ENCODE results near the gene C5orf58.

Gene C5orf58

DNA sequence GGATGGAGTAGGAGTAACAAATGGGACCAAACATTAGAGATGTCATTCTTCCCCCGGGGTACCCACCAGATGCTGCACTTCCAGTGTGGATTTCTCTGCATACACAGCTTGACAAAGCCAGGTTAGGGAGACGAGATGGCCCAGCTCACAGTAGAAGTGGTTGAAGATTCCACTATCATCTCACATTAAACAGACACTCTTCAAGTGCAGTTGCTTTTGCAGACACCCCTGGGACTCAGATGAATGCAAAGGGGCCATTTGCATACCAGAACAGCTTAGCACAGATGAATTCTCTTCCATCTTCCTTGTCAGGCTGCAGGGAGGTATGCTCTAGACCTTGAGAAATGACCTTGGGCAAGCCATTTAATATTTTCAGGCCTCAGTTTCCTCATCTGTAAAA is 12.6 kb upstream of the C5orf58 start:
- no peak for DNase-seq (ENCODE audit: extremely low read depth, low read depth)
- H3K4me3 ChIP-seq (replicated peaks; ENCODE audit: low read depth, low read length), result no peak overlapping the region
- TF ChIP-seq CTCF (IDR thresholded peaks at IDR 0.05; ENCODE audit: low read depth, low read length, missing control alignments), result no peak

GRCh38 chr5:170221327-170221741 is 11.5 kb upstream of the C5orf58 start:
- TF ChIP-seq CTCF (IDR thresholded peaks at IDR 0.05; ENCODE audit: low read depth, low read length, missing control alignments), result no peak
- DNase-seq (ENCODE audit: extremely low read depth, low read depth), result no peak
- no peak overlapping the region for H3K4me3 ChIP-seq (replicated peaks; ENCODE audit: low read depth, low read length)

GRCh38 chr5:170223360-170223759 is 9.4 kb upstream of the C5orf58 start:
- DNase-seq (ENCODE audit: extremely low read depth, low read depth), result no peak
- no peak for TF ChIP-seq CTCF (IDR thresholded peaks at IDR 0.05; ENCODE audit: low read depth, low read length, missing control alignments)
- no peak overlapping the region for H3K4me3 ChIP-seq (replicated peaks; ENCODE audit: low read depth, low read length)

DNA sequence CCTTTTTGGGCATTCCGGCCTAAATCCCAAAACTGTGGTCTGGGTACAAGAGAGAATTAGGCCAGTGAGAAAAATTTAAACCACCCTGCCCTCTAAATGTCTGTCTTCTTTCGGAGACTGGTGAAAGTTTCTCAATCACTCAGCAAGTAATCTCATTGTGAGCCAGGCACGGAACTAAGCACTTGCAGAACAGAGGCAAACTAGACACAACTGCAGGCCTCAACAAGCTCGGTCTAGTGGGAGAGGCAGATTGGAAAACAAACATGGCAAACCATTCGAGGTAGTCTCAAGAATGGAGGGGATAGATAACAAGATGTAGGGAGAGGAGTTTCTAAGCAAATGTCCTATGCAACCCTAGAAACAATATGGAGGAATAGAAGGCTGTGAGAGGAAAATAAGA is 8.9 kb upstream of the C5orf58 start:
- no peak for TF ChIP-seq CTCF (IDR thresholded peaks at IDR 0.05; ENCODE audit: low read depth, low read length, missing control alignments)
- no peak overlapping the region for H3K4me3 ChIP-seq (replicated peaks; ENCODE audit: low read depth, low read length)
- no peak for DNase-seq (ENCODE audit: extremely low read depth, low read depth)

- no peak overlapping the region for H3K4me3 ChIP-seq (replicated peaks; ENCODE audit: low read depth, low read length)
- TF ChIP-seq CTCF (IDR thresholded peaks at IDR 0.05; ENCODE audit: low read depth, low read length, missing control alignments), result peak; percentile 82
- DNase-seq (ENCODE audit: extremely low read depth, low read depth), result peak; percentile 22
Measured at GRCh38 chr5:170225326-170226128, 7.3 kb upstream of the C5orf58 start.

GRCh38 chr5:170226129-170226615 is 6.6 kb upstream of the C5orf58 start:
- no peak for DNase-seq (ENCODE audit: extremely low read depth, low read depth)
- no peak overlapping the region for H3K4me3 ChIP-seq (replicated peaks; ENCODE audit: low read depth, low read length)
- TF ChIP-seq CTCF (IDR thresholded peaks at IDR 0.05; ENCODE audit: low read depth, low read length, missing control alignments), result no peak

All from HFF-Myc (cell line).